GM21367 (cell line): ENCODE results near the gene ASCL2.
A peak's percentile ranks its signal among the peaks of the same experiment; 100 is the strongest.

Experiments used
- ATAC-seq: cut with Tn5 transposase; IDR thresholded peaks from one replicate; pipeline ENCODE4 v1.9.1; 2021; ENCODE audit not compliant: unreplicated experiment

The ASCL2 gene

GRCh38 chr11:2309251-2310072, 39.1 kb upstream of the ASCL2 start:
- ATAC-seq = no peak

DNA sequence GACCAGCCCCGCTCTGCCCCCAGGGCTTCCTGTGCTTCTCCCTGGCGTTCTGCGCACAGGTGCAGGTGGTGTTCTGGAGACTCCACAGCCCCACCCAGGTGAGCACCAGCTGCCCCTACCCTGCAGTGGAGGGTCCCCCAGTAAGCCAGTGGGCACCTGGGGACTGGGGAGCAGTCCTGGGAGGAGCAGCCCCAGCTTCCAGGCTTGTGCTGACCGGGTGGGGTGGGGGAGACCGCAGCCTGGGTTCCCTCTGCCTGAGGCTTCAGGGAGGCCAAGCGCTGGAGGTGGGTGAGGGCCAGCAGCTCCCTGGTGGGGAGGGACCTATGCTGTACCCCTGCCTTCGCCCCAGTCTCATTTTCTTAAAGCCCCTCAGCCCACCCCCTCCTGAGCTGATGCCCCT, 38.3 kb upstream of the ASCL2 start:
- ATAC-seq = no peak

DNA sequence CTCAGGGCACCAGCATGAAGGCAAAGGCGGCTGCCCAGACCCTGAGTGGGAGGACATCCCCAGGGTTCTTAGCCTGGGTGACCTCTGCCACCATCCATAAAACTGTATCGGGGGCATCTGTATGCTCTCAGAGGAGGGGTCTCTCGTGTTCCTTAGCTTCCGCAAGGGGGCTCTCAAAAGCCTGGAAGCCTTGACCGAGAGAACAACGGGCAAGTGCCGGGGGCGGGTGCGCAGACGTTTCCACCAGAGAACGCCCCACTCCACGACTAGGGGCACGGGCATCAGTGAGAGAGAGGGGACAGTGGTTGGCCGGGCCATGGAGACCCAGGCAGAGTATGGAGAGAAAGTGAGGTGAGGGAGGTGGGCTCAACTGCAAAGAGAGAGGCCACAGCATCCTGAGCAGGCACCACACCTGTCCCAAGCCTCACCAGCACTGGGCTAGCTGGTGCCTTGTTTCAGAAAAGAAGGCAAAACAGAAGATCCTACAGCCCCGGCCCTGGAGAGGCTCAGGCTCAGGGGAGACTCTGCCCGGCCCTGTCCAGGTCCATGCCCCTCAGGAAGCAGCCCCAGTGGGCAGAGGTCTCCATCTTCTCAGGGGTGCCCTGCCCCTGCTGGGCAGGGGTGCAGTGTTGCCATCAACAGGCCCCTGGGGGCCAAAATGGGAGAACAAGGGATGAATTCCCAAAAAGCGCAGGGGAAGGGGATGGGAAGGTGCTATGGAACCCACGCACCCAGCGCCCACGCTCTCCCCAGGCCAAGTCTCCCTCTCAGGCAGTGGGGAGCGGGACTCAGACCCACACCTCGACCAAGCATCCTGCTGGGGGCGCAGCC, 37.3 kb upstream of the ASCL2 start:
- ATAC-seq = no peak

DNA sequence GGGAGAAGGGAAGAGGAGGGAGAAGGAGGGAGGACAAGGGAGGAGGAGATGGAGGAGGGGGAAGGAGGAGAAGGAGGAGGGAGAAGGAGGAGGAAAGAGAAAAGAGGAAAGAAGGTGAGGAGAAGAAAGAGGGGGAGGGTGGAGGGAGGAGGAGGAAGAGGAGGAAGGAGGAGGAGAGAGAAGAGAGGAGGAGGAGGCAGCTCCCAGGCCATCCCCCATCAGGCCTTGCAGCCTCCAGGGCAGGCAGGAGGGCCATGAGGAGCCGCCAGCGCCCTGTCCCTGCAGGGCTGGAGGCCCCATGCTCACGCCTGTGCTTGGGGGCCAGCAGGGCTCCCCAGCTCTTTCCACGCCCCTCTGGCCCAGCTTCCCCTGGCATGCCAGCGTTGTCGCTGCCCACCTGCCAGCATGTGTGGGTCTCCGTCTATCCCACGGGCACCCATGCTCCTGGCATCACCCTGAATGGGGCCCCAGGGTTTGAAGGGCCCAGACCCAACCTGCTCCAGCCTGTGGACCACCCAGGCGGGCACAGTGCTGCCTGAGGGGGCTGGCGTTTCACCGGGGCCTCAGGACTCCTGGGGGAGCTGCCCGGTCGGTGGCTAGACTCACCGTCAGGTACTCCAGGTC, 36.6 kb upstream of the ASCL2 start:
- ATAC-seq = no peak

DNA sequence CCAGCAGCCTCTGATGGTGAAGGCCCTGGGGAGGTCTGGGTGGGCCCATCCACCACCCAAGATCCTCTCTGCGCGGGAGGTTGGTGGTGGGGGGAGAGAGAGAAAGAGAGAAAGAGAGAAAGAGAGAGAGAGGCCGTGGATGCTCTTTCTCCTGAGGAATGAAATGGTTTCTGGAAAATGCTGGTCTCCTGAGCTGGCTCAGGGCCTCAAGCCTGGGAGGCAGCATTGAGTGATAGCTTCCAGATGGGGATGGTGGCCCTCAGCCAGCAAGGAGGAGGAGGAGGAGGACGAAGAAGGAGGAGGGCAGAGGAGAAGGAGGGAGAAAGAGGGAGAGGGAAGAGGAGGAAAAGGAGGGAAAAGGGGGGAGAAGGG, 36.0 kb upstream of the ASCL2 start:
- no peak for ATAC-seq

GRCh38 chr11:2305788-2306451, 35.5 kb upstream of the ASCL2 start:
- ATAC-seq = no peak

- no peak for ATAC-seq
These were observed 34.9 kb upstream of the ASCL2 start for GRCh38 chr11:2305140-2305778.

- no peak for ATAC-seq
These were observed 34.2 kb upstream of the ASCL2 start for GRCh38 chr11:2304506-2305139.

GRCh38 chr11:2303627-2304505, 33.5 kb upstream of the ASCL2 start:
- no peak for ATAC-seq

GRCh38 chr11:2302896-2303626, 32.7 kb upstream of the ASCL2 start:
- no peak for ATAC-seq

DNA sequence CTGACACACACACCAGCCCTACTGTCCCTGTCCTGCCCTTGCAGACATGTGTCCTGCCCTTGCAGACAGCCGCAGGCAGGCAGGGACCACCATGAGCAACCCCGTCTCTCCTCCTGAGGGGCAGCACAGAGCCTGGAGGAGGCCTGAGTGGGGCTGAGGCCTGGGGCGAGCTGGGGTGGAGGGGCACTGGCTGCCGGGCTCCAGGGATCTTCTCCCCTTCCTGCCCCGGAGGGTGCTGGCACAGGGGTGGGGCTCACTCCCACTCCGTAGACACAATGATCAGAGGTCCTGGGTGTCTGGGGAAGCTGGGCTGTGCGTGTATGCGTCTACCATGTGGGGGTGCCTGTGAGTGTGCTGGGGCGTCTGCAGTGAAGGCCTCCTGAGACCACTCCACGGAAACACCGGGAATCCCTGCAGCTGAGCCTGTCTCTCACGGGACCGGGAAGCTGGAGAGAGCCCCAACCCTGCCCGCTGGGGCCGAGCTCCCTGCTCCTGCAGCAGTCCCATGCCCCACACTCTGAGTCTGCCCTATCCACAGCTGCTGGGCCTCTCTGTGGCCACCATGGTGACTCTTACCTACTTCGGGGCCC, 32.0 kb upstream of the ASCL2 start:
- no peak for ATAC-seq

DNA sequence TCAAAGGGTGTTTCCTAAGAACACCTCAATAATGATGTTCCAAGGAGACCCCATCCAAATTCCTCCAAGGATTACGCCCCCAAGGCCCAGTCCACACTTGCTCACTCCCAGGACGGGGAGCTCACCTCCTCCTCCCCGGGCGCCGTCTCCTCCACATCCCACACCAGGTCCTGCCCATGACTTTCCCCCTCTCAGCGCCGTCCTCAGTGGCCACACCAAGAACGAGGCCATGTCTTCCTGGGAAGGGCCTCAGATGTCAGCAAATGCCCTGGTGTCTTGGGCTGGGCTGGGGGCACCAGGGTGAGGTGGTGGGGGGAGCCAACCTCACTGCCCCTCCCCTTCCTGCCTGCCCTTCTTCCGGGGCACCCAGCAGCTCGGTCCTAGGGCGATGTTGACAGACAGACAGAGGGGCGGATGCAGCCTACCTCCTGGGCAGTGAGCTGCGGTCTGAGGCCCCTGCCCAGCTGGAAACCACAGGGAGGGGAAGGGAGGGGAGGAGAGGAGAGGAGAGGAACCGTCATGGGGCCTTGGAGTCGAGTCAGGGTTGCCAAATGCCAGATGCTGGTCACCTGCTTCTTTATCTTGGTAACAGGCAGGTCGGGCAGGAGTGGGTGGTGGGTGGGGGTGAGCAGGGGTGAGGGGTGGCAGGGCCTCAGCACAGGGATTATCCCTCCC, 31.4 kb upstream of the ASCL2 start, which contains the start of the genes C11orf21 and TSPAN32:
Gene C11orf21, minus strand, starts transcription at position 288 of the 675 bp plus-strand sequence. Its CDS starts 110 bp downstream, at position 178.
Gene TSPAN32, plus strand, starts transcription at position 383 of the 675 bp plus-strand sequence. Its CDS starts 137 bp downstream, at position 520.
- ATAC-seq = peak; percentile 56

DNA sequence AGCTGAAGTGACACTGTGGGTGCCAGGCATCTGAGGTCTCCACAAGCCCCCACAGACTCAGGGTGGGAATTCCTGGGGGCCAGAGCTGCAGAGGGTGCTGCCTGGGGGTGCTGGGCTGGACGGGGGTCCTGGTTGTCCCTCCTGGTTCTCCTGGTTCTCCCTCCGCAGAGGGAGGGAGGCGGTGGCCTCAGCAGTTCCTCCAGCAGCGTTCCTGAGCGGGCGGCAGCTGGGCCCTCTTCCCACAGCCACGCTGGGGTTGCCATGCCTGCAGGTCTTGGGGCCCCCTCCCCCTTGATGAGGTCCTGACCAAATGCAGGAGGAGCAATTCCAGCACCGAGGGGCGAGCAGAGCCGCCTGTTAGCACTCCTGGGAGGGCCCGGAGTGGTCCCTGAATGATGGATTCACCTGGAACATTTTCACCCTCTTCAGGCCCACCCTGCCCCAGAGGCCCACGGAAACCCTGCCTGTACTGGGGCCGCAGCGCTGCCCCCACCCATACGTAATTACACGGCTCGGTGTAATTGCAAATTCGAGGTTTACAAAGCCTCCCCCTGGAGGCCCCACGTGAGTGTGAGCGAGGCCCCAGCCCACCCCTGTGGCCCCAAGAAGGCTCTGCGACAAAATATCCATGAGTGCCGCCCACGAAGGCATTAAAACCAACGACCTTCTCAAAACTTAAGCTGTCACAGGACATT, 30.7 kb upstream of the ASCL2 start:
- ATAC-seq = no peak

GRCh38 chr11:2300290-2300935, 30.0 kb upstream of the ASCL2 start:
- ATAC-seq = no peak

GRCh38 chr11:2299773-2300172, 29.4 kb upstream of the ASCL2 start:
- ATAC-seq = no peak
